ENCODE measurements around the gene MORC3.

DNA sequence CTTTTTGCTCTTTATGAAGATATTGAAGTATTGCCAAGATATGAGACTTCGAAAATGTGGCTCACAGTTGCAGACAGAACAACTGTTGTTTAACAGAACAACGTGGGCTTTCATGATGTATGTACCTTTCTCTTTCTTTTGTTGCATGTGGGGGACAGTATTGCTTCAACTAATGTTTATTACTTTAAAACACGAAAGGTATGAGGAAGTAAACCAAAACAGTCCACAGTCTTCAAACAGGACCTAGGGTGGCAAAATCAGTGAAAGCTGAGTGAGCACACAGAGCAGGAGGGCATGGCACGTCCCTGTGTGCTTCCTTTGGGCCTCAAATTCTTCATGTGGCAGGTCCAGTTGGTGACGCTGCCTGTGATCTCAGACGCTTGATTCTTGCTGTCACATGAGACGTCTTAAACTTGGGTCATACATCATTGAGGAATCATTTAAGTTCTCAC, 57.4 kb downstream of the MORC3 start:
- TF ChIP-seq, protein P1, sequence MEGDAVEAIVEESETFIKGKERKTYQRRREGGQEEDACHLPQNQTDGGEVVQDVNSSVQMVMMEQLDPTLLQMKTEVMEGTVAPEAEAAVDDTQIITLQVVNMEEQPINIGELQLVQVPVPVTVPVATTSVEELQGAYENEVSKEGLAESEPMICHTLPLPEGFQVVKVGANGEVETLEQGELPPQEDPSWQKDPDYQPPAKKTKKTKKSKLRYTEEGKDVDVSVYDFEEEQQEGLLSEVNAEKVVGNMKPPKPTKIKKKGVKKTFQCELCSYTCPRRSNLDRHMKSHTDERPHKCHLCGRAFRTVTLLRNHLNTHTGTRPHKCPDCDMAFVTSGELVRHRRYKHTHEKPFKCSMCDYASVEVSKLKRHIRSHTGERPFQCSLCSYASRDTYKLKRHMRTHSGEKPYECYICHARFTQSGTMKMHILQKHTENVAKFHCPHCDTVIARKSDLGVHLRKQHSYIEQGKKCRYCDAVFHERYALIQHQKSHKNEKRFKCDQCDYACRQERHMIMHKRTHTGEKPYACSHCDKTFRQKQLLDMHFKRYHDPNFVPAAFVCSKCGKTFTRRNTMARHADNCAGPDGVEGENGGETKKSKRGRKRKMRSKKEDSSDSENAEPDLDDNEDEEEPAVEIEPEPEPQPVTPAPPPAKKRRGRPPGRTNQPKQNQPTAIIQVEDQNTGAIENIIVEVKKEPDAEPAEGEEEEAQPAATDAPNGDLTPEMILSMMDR (conservative IDR thresholded peaks at IDR 0.05): no peak
- no peak for TF ChIP-seq EZH2 (IDR thresholded peaks at IDR 0.05; ENCODE audit: low read depth)
